Small intestine (tissue), 7 donors: Measurements from ENCODE around the gene ESPNL. TPM values are rescaled to one million over a fixed set of nuclear protein-coding genes. Genes with fewer than 3 reads are reported as not detected.

Experiments used
- DNase-seq, 2 donors: peaks; one replicate each; pipeline versions ENCODE4 v3.0.0 to v3.0.0-alpha.2; 2013
- FAIRE-seq: peaks from 2 replicates; lab custom pipeline; 2012; peaks lifted over from hg19 to GRCh38; lab: Jason Lieb, UNC
- H3K27ac ChIP-seq, 3 donors: one replicate each; pipeline ENCODE4 v1.5.1; 2013; ENCODE audit warnings: low read length in 2 of 3, mild to moderate bottlenecking in 2 of 3, control low read depth in 1 of 3, inconsistent platforms in 1 of 3, low read depth in 1 of 3, moderate library complexity in 1 of 3
- H3K27me3 ChIP-seq, 3 donors: one replicate each; pipeline ENCODE4 v1.6.1; 2013; ENCODE audit warnings: low read length in 3 of 3, inconsistent platforms in 1 of 3; ENCODE audit not compliant: control insufficient read depth in 3 of 3, insufficient read depth in 3 of 3
- H3K36me3 ChIP-seq, 3 donors: one replicate each; pipeline ENCODE4 v1.6.1; 2013; ENCODE audit warnings: low read length in 3 of 3, inconsistent platforms in 1 of 3, low read depth in 1 of 3, mild to moderate bottlenecking in 1 of 3, moderate library complexity in 1 of 3; ENCODE audit not compliant: control insufficient read depth in 3 of 3, insufficient read depth in 2 of 3
- H3K4me1 ChIP-seq, 3 donors: one replicate each; pipeline ENCODE4 v1.6.1; 2013; ENCODE audit warnings: low read length in 2 of 3, inconsistent platforms in 1 of 3, low read depth in 1 of 3, mild to moderate bottlenecking in 1 of 3, moderate library complexity in 1 of 3; ENCODE audit not compliant: control insufficient read depth in 3 of 3, insufficient read depth in 2 of 3
- H3K4me3 ChIP-seq, 3 donors: one replicate each; pipeline ENCODE4 v1.5.1; 2013; ENCODE audit warnings: low read length in 3 of 3, control low read depth in 1 of 3, inconsistent platforms in 1 of 3, low read depth in 1 of 3, mild to moderate bottlenecking in 1 of 3, moderate library complexity in 1 of 3
- H3K9me3 ChIP-seq, 2 donors: one replicate each; pipeline ENCODE4 v1.6.1; 2013; ENCODE audit warnings: low read depth in 1 of 2, low read length in 1 of 2; ENCODE audit not compliant: control insufficient read depth in 2 of 2, insufficient read depth in 1 of 2
- WGBS, 3 donors: extraction: QIAGEN DNeasy Blood & Tissue Kit; methylation state at CpG; one replicate each; pipeline ENCODE4 v1.1.7; 2013; 5-methylcytosine and 5-hydroxymethylcytosine counted together
- polyA plus RNA-seq, 4 donors: library from polyadenylated mRNA; stranded (reverse) in 3 of 4; unstranded in 1 of 4; fragments of 200-250 nt in 3 of 4; fragments of 120-200 nt in 1 of 4; gene quantifications; one replicate each; pipeline versions ENCODE4 v1.2.1 to v1.2.3, GENCODE V29; 2013
- donor health status: healthy with polysubstance abuse.
- donor health status: control.
- donor health status: control.
- donor health status: Bipolar disorder and iron deficiency.
- donor health status: healthy.

ESPNL gene
- polyA plus RNA-seq, 4 donors: 0.54 to 1.4 (median 0.64) TPM; not detected in 1

GRCh38 chr2:238091436-238092060 lies 8.6 kb upstream of the ESPNL start:
- WGBS, 3 donors: 94 to 96% (median 95%) methylated on average over 16 of the region's 16 CpGs
- FAIRE-seq (no peak), DNase-seq (no peak)
- no peak overlapping the region for H3K4me3 ChIP-seq
- no peaks in the 10 kb centered on the region for H3K4me1 ChIP-seq
- H3K36me3 ChIP-seq: peaks cover 0 to 41% (median 0%) of the 10 kb centered on the region in 3 donors
- H3K9me3 ChIP-seq: no peaks in the 10 kb centered on the region
- H3K27me3 ChIP-seq: no peaks in the 10 kb centered on the region
- no peak overlapping the region for H3K27ac ChIP-seq

GRCh38 chr2:238092486-238093035 lies 7.6 kb upstream of the ESPNL start:
- FAIRE-seq: no peak
- Histone ChIP-seq H3K4me3 (no peak overlapping the region), H3K4me1 (no peaks in the 10 kb centered on the region), H3K27me3 (no peaks in the 10 kb centered on the region), H3K9me3 (no peaks in the 10 kb centered on the region), H3K36me3 (peaks cover 0 to 43% (median 0%) of the 10 kb centered on the region in 3 donors), H3K27ac (no peak overlapping the region)
- WGBS, 3 donors: 94 to 96% (median 94%) methylated on average over 12 of the region's 12 CpGs
- DNase-seq: no peak

- WGBS, 3 donors: 91 to 94% (median 94%) methylated on average over 26 of the region's 26 CpGs
- H3K27me3 ChIP-seq: no peaks in the 10 kb centered on the region
- no peak overlapping the region for H3K4me3 ChIP-seq
- H3K4me1 ChIP-seq: no peaks in the 10 kb centered on the region
- no peaks in the 10 kb centered on the region for H3K9me3 ChIP-seq
- FAIRE-seq (no peak), DNase-seq (no peak)
- H3K36me3 ChIP-seq: peaks cover 0 to 43% (median 0%) of the 10 kb centered on the region in 3 donors
- no peak overlapping the region for H3K27ac ChIP-seq
Observed at GRCh38 chr2:238093181-238094140, 6.7 kb upstream of the ESPNL start.

- no peaks in the 10 kb centered on the region for H3K27me3 ChIP-seq
- DNase-seq: no peak
- no peaks in the 10 kb centered on the region for H3K9me3 ChIP-seq
- 92 to 97% (median 96%) methylated on average over 17 of the region's 17 CpGs for WGBS, 3 donors
- H3K36me3 ChIP-seq: peaks cover 0 to 49% (median 0%) of the 10 kb centered on the region in 3 donors
- no peak overlapping the region for H3K4me3 ChIP-seq
- H3K4me1 ChIP-seq: peaks cover 0 to 3% (median 0%) of the 10 kb centered on the region in 3 donors
- no peak overlapping the region for H3K27ac ChIP-seq
- FAIRE-seq: no peak
Observed at GRCh38 chr2:238094438-238095022, 5.6 kb upstream of the ESPNL start.

GRCh38 chr2:238095143-238095542 lies 5.0 kb upstream of the ESPNL start:
- no peaks in the 10 kb centered on the region for H3K27me3 ChIP-seq
- no peak overlapping the region for H3K27ac ChIP-seq
- H3K9me3 ChIP-seq: no peaks in the 10 kb centered on the region
- no peak for DNase-seq
- H3K4me1 ChIP-seq: peaks cover 0 to 3% (median 0%) of the 10 kb centered on the region in 3 donors
- H3K4me3 ChIP-seq: no peak overlapping the region
- no peak for FAIRE-seq
- H3K36me3 ChIP-seq: peaks cover 0 to 49% (median 0%) of the 10 kb centered on the region in 3 donors
- 87 to 90% (median 87%) methylated on average over 7 of the region's 7 CpGs for WGBS, 3 donors

- DNase-seq (peak in 1 of 2 donors; percentile 30), FAIRE-seq (no peak)
- Histone ChIP-seq H3K4me1 (peaks cover 0 to 3% (median 0%) of the 10 kb centered on the region in 3 donors), H3K9me3 (no peaks in the 10 kb centered on the region), H3K36me3 (peaks cover 0 to 43% (median 0%) of the 10 kb centered on the region in 3 donors), H3K27me3 (no peaks in the 10 kb centered on the region), H3K4me3 (no peak overlapping the region), H3K27ac (peak overlapping the region in 1 of 3 donors; percentile 19)
- WGBS, 3 donors: 42 to 80% (median 62%) methylated on average over 22 of the region's 22 CpGs
Observed at GRCh38 chr2:238096311-238097011, 3.7 kb upstream of the ESPNL start.

GRCh38 chr2:238097201-238097987 lies 2.7 kb upstream of the ESPNL start:
- Histone ChIP-seq H3K27me3 (no peaks in the 10 kb centered on the region), H3K27ac (no peak overlapping the region), H3K9me3 (no peaks in the 10 kb centered on the region), H3K36me3 (peaks cover 0 to 37% (median 0%) of the 10 kb centered on the region in 3 donors), H3K4me1 (peaks cover 0 to 3% (median 0%) of the 10 kb centered on the region in 3 donors), H3K4me3 (no peak overlapping the region)
- WGBS, 3 donors: 82 to 88% (median 87%) methylated on average over 19 of the region's 19 CpGs
- DNase-seq (no peak), FAIRE-seq (no peak)
